Mesenchymal stem cell (in vitro differentiated cells and primary cell): ENCODE results near the gene ADARB2.

ENCODE experiments used
- DNase-seq: peaks from one replicate; pipeline ENCODE4 v3.0.0-alpha.2; 2013
- H2AFZ ChIP-seq: one replicate; pipeline ENCODE4 v1.6.1; 2013; ENCODE audit warnings: low read depth, mild to moderate bottlenecking, control low read depth, inconsistent platforms, low read length, moderate library complexity
- H2AK5ac ChIP-seq: 2 replicates; pipeline ENCODE4 v1.6.1; 2013; ENCODE audit warnings: low read length, moderate library complexity, mild to moderate bottlenecking, inconsistent platforms; ENCODE audit not compliant: severe bottlenecking
- H2BK120ac ChIP-seq: one replicate; pipeline ENCODE4 v1.6.1; 2013; ENCODE audit warnings: low read depth, mild to moderate bottlenecking, inconsistent platforms, low read length, moderate library complexity
- H2BK12ac ChIP-seq, 2 experiments: one replicate each; pipeline ENCODE4 v1.6.1; 2013; ENCODE audit warnings: inconsistent platforms in 2 of 2, low read length in 2 of 2, mild to moderate bottlenecking in 2 of 2, moderate library complexity in 2 of 2, control low read depth in 1 of 2
- H2BK15ac ChIP-seq: one replicate; pipeline ENCODE4 v1.6.1; 2013; ENCODE audit warnings: mild to moderate bottlenecking, low read depth, inconsistent platforms; ENCODE audit not compliant: poor library complexity, severe bottlenecking
- H2BK5ac ChIP-seq: 2 replicates; pipeline ENCODE4 v1.6.1; 2013; ENCODE audit warnings: low read depth, mild to moderate bottlenecking, low read length, control low read depth, inconsistent platforms; ENCODE audit not compliant: poor library complexity, severe bottlenecking
- H3K14ac ChIP-seq, 2 experiments: one replicate each; pipeline ENCODE4 v1.6.1; 2013; ENCODE audit warnings: inconsistent platforms in 2 of 2, low read length in 2 of 2, control low read depth in 1 of 2, mild to moderate bottlenecking in 1 of 2, moderate library complexity in 1 of 2
- H3K18ac ChIP-seq, 2 experiments: one replicate each; pipeline ENCODE4 v1.6.1; 2013; ENCODE audit warnings: inconsistent platforms in 2 of 2, low read length in 2 of 2, control low read depth in 1 of 2, low read depth in 1 of 2, mild to moderate bottlenecking in 1 of 2
- H3K23ac ChIP-seq, 2 experiments: one replicate each; pipeline ENCODE4 v1.6.1; 2013; ENCODE audit warnings: inconsistent platforms in 2 of 2, low read length in 2 of 2, mild to moderate bottlenecking in 2 of 2, moderate library complexity in 2 of 2, control low read depth in 1 of 2
- H3K27ac ChIP-seq: 2 replicates; pipeline ENCODE4 v1.5.1; 2013; ENCODE audit warnings: mild to moderate bottlenecking, moderate library complexity, low read length, control low read depth, inconsistent platforms; ENCODE audit not compliant: poor library complexity, severe bottlenecking
- H3K27me3 ChIP-seq, 2 experiments: 2 replicates each; pipeline versions ENCODE4 v1.6.1 to v1.7.0; 2013; ENCODE audit warnings: low read length in 2 of 2, mild to moderate bottlenecking in 2 of 2, moderate library complexity in 2 of 2, control low read depth in 1 of 2, inconsistent platforms in 1 of 2; ENCODE audit not compliant: control insufficient read depth in 1 of 2, insufficient read depth in 1 of 2
- H3K36me3 ChIP-seq, 2 experiments: 2 replicates each; pipeline versions ENCODE4 v1.6.1 to v1.7.0; 2013; ENCODE audit warnings: low read length in 2 of 2, control low read depth in 1 of 2, inconsistent platforms in 1 of 2, low read depth in 1 of 2, mild to moderate bottlenecking in 1 of 2; ENCODE audit not compliant: insufficient read depth in 2 of 2, control insufficient read depth in 1 of 2
- H3K4ac ChIP-seq, 2 experiments: one replicate each; pipeline ENCODE4 v1.6.1; 2013; ENCODE audit warnings: inconsistent platforms in 2 of 2, low read length in 2 of 2, mild to moderate bottlenecking in 2 of 2, moderate library complexity in 2 of 2, control low read depth in 1 of 2, low read depth in 1 of 2
- H3K4me1 ChIP-seq: 2 replicates; pipeline ENCODE4 v1.6.1; 2013; ENCODE audit warnings: low read depth, low read length, control low read depth; ENCODE audit not compliant: control insufficient read depth, insufficient read depth
- H3K4me2 ChIP-seq: 2 replicates; pipeline ENCODE4 v1.6.1; 2013; ENCODE audit warnings: low read length, mild to moderate bottlenecking, inconsistent platforms; ENCODE audit not compliant: poor library complexity, severe bottlenecking
- H3K4me3 ChIP-seq, 2 experiments: 2 replicates each; pipeline versions ENCODE4 v1.5.1 to v1.7.0; 2013; ENCODE audit warnings: low read length in 2 of 2, mild to moderate bottlenecking in 2 of 2, control low read depth in 1 of 2, low read depth in 1 of 2; ENCODE audit not compliant: insufficient read depth in 1 of 2
- H3K79me1 ChIP-seq: replicated peaks from 2 replicates; pipeline ENCODE4 v1.6.1; 2013; ENCODE audit warnings: mild to moderate bottlenecking, control low read depth, low read length, inconsistent platforms; ENCODE audit not compliant: poor library complexity, severe bottlenecking
- H3K9ac ChIP-seq: 2 replicates; pipeline ENCODE4 v1.7.0; 2013; ENCODE audit warnings: mild to moderate bottlenecking, low read length, moderate library complexity
- H3K9me3 ChIP-seq: 2 replicates; pipeline ENCODE4 v1.7.0; 2013; ENCODE audit warnings: mild to moderate bottlenecking, low read length; ENCODE audit not compliant: control insufficient read depth
- H4K8ac ChIP-seq: one replicate; pipeline ENCODE4 v1.6.1; 2013; ENCODE audit warnings: inconsistent platforms, mild to moderate bottlenecking, low read length, moderate library complexity
- H4K91ac ChIP-seq: one replicate; pipeline ENCODE4 v1.6.1; 2013; ENCODE audit warnings: mild to moderate bottlenecking, low read length, inconsistent platforms
- WGBS: methylation state at CpG from one replicate; pipeline ENCODE4 v1.1.7; 2013; ENCODE audit warnings: mixed read lengths; 5-methylcytosine and 5-hydroxymethylcytosine counted together

The ADARB2 gene

GRCh38 chr10:1380088-1380671 lies 357.1 kb downstream of the ADARB2 start:
- Histone ChIP-seq H3K4me1 (peaks cover 5% of the 10 kb centered on the region), H2AFZ (no peak overlapping the region), H3K9ac (no peak overlapping the region), H3K23ac (no peak overlapping the region), H3K4ac (no peak overlapping the region), H3K9me3 (peaks cover 3% of the 10 kb centered on the region), H2AK5ac (no peak overlapping the region), H3K79me1 (no peaks in the 10 kb centered on the region), H2BK5ac (no peak overlapping the region), H3K27ac (no peak overlapping the region), H3K27me3 (peaks cover 9 to 47% of the 10 kb centered on the region in 2 experiments), H2BK120ac (no peak overlapping the region), H3K36me3 (peaks cover 0 to 5% of the 10 kb centered on the region in 2 experiments), H3K4me3 (no peak overlapping the region), H2BK15ac (no peak overlapping the region), H3K4me2 (no peak overlapping the region), H3K14ac (no peak overlapping the region), H4K8ac (no peak overlapping the region), H4K91ac (no peak overlapping the region), H2BK12ac (no peak overlapping the region), H3K18ac (no peak overlapping the region)
- DNase-seq: no peak
- 73% methylated on average over 16 of the region's 16 CpGs for WGBS

GRCh38 chr10:1379601-1380000 lies 357.7 kb downstream of the ADARB2 start:
- Histone ChIP-seq H3K23ac (no peak overlapping the region), H3K4me2 (no peak overlapping the region), H3K4me1 (peaks cover 5% of the 10 kb centered on the region), H3K9ac (no peak overlapping the region), H3K9me3 (peaks cover 3% of the 10 kb centered on the region), H3K18ac (no peak overlapping the region), H2BK120ac (no peak overlapping the region), H3K4ac (no peak overlapping the region), H2BK5ac (no peak overlapping the region), H4K91ac (no peak overlapping the region), H3K36me3 (peaks cover 0 to 5% of the 10 kb centered on the region in 2 experiments), H2AFZ (no peak overlapping the region), H3K14ac (no peak overlapping the region), H2BK15ac (no peak overlapping the region), H3K4me3 (no peak overlapping the region), H2BK12ac (no peak overlapping the region), H3K27me3 (peaks cover 9 to 43% of the 10 kb centered on the region in 2 experiments), H4K8ac (no peak overlapping the region), H3K79me1 (no peaks in the 10 kb centered on the region), H3K27ac (no peak overlapping the region), H2AK5ac (no peak overlapping the region)
- WGBS: 60% methylated on average over 8 of the region's 9 CpGs
- DNase-seq: no peak

- Histone ChIP-seq H4K8ac (no peak overlapping the region), H3K4me2 (no peak overlapping the region), H3K27ac (no peak overlapping the region), H2BK120ac (no peak overlapping the region), H4K91ac (no peak overlapping the region), H3K4ac (no peak overlapping the region), H3K4me3 (no peak overlapping the region), H3K27me3 (peaks cover 9 to 42% of the 10 kb centered on the region in 2 experiments), H3K23ac (no peak overlapping the region), H3K36me3 (peaks cover 0 to 5% of the 10 kb centered on the region in 2 experiments), H2AK5ac (no peak overlapping the region), H2BK15ac (no peak overlapping the region), H3K79me1 (no peaks in the 10 kb centered on the region), H2BK5ac (no peak overlapping the region), H2AFZ (no peak overlapping the region), H2BK12ac (no peak overlapping the region), H3K14ac (no peak overlapping the region), H3K18ac (no peak overlapping the region), H3K9ac (no peak overlapping the region), H3K4me1 (peaks cover 5% of the 10 kb centered on the region), H3K9me3 (peaks cover 3% of the 10 kb centered on the region)
- DNase-seq: no peak
- WGBS: 95% methylated on average over 2 of the region's 2 CpGs
These were observed 358.9 kb downstream of the ADARB2 start for GRCh38 chr10:1378473-1378872.

GRCh38 chr10:1377740-1378397 lies 359.5 kb downstream of the ADARB2 start:
- no peak overlapping the region for H2AFZ ChIP-seq
- no peak overlapping the region for H3K14ac ChIP-seq
- peaks cover 9 to 40% of the 10 kb centered on the region in 2 experiments for H3K27me3 ChIP-seq
- H3K36me3 ChIP-seq: peaks cover 0 to 5% of the 10 kb centered on the region in 2 experiments
- no peak overlapping the region for H3K27ac ChIP-seq
- H3K9me3 ChIP-seq: peaks cover 3% of the 10 kb centered on the region
- DNase-seq: no peak
- no peak overlapping the region for H3K4me3 ChIP-seq
- H2BK5ac ChIP-seq: no peak overlapping the region
- H2BK120ac ChIP-seq: no peak overlapping the region
- no peak overlapping the region for H3K23ac ChIP-seq
- H4K8ac ChIP-seq: no peak overlapping the region
- no peak overlapping the region for H3K4me2 ChIP-seq
- no peaks in the 10 kb centered on the region for H3K79me1 ChIP-seq
- no peak overlapping the region for H2BK12ac ChIP-seq
- H3K4ac ChIP-seq: no peak overlapping the region
- H2BK15ac ChIP-seq: no peak overlapping the region
- peaks cover 5% of the 10 kb centered on the region for H3K4me1 ChIP-seq
- H3K9ac ChIP-seq: no peak overlapping the region
- H3K18ac ChIP-seq: no peak overlapping the region
- no peak overlapping the region for H2AK5ac ChIP-seq
- no peak overlapping the region for H4K91ac ChIP-seq
- WGBS: 63% methylated on average over 9 of the region's 14 CpGs
